PC-9 (cell line): ENCODE results near the gene NEBL. TPM values are rescaled to one million over a fixed set of nuclear protein-coding genes. Genes with fewer than 3 reads are reported as not detected.

Source experiments
- BruUV-seq: library from RNA; stranded (reverse); fragments of 400-500 nt; replicated peaks from 2 replicates; lab custom pipeline; 2021; lab: Mats Ljungman, UMichigan
- CTCF ChIA-PET: fragments of 300-600 bp; sonication (Branson Sonifier 250); formaldehyde crosslinking; loops from one replicate; lab custom pipeline; 2022; ENCODE audit warnings: antibody characterized with exemption; lab: Charles Lee
- POLR2A ChIA-PET: fragments of 300-600 bp; sonication (Branson Sonifier 250); formaldehyde crosslinking; loops from one replicate; lab custom pipeline; 2022; ENCODE audit warnings: antibody characterized with exemption; ENCODE audit not compliant: unreplicated experiment; lab: Charles Lee
- DNase-seq, 2 experiments: peaks; one replicate each; pipeline versions ENCODE4 v3.0.0 to v3.0.0-alpha.2; 2015 to 2022; ENCODE audit warnings: mixed read lengths in 1 of 2
- H2AFZ ChIP-seq: fragments of 200-600 bp; sonication (generic); 2 replicates; pipeline ENCODE4 v1.8.1; 2017; ENCODE audit warnings: antibody characterized with exemption
- H3F3A ChIP-seq: fragments of 200-600 bp; sonication (generic); 2 replicates; pipeline ENCODE4 v1.8.1; 2017; ENCODE audit warnings: antibody characterized with exemption, mild to moderate bottlenecking, low read depth; ENCODE audit not compliant: insufficient read depth
- H3K27ac ChIP-seq: fragments of 200-600 bp; sonication (generic); 2 replicates; pipeline ENCODE4 v1.6.1; 2016; ENCODE audit warnings: mixed run types
- H3K27me3 ChIP-seq: fragments of 200-600 bp; sonication (generic); 2 replicates; pipeline ENCODE4 v1.6.1; 2016; ENCODE audit warnings: low read depth, mixed run types; ENCODE audit not compliant: insufficient read depth
- H3K36me3 ChIP-seq: fragments of 200-600 bp; sonication (generic); 2 replicates; pipeline ENCODE4 v1.6.1; 2016; ENCODE audit warnings: low read depth, mixed run types
- H3K4me1 ChIP-seq: fragments of 200-600 bp; sonication (generic); replicated peaks from 2 replicates; pipeline ENCODE4 v1.6.1; 2016; ENCODE audit warnings: mixed run types; ENCODE audit not compliant: insufficient read depth
- H3K4me2 ChIP-seq: fragments of 200-600 bp; sonication (generic); 2 replicates; pipeline ENCODE4 v1.6.1; 2017; ENCODE audit warnings: mixed run types
- H3K4me3 ChIP-seq: fragments of 200-600 bp; sonication (generic); 2 replicates; pipeline ENCODE4 v1.6.1; 2016; ENCODE audit warnings: mixed run types
- H3K79me2 ChIP-seq: fragments of 200-600 bp; sonication (generic); 2 replicates; pipeline ENCODE4 v1.6.1; 2017; ENCODE audit warnings: low read depth, mixed run types
- H3K9me2 ChIP-seq: fragments of 200-600 bp; sonication (generic); 2 replicates; pipeline ENCODE4 v1.8.1; 2017; ENCODE audit warnings: mild to moderate bottlenecking; ENCODE audit not compliant: insufficient read depth
- H3K9me3 ChIP-seq: fragments of 200-600 bp; sonication (generic); 2 replicates; pipeline ENCODE4 v1.8.1; 2016; ENCODE audit warnings: low read depth; ENCODE audit not compliant: insufficient read depth
- H4K20me1 ChIP-seq: fragments of 200-600 bp; sonication (generic); 2 replicates; pipeline ENCODE4 v1.8.1; 2017; ENCODE audit not compliant: insufficient read depth
- EZH2 ChIP-seq: fragments of 200-600 bp; sonication (generic); IDR thresholded peaks from 2 replicates; pipeline ENCODE4 v1.8.0; 2017; ENCODE audit warnings: antibody characterized with exemption, low read depth
- intact Hi-C: fragments of 100-400 bp; cut with micrococcal nuclease; formaldehyde crosslinking; loops from one replicate; pipeline ENCODE4 v1.10.0; 2022; ENCODE audit not compliant: unreplicated experiment
- total RNA-seq: library from RNA; stranded (reverse); gene quantifications from 2 replicates; pipeline ENCODE4 v1.2.3, GENCODE V29; 2021
- TF ChIP-seq, protein P1 (sequence below): fragments of 200-600 bp; sonication (generic); conservative IDR thresholded peaks from 2 replicates; pipeline ENCODE4 v1.6.1; 2017; ENCODE audit warnings: mixed run types, antibody characterized with exemption, mild to moderate bottlenecking, moderate library complexity

Gene NEBL
- total RNA-seq, 1 experiment from 2014 or later = 22.6 TPM

DNA sequence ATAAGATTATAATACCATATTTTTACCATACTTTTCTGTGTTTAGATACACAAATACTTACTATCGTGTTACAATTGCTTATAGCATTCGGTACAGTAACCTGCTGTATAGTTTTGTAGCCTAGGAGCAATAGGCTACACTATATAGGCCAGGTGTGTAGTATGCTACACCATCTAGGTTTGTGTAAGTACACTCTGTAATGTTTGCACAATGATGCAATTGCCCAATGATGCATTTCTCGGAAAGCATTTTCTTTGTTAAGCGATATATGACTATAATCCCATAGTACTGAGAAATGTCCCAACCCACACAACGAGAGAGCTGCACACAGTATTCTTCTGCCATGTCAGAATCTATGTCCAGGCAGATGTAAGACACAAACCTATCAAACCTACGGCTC, 160.0 kb downstream of the NEBL start:
- CTCF ChIA-PET = no interaction called here
- BruUV-seq = no TSS peak

More for the DNA sequence above, 160.0 kb downstream of the NEBL start:
- no peaks in the 10 kb centered on the region for H3F3A ChIP-seq
- no peak overlapping the region for H3K4me2 ChIP-seq
- H3K4me1 ChIP-seq = no peaks in the 10 kb centered on the region
- H3K9me2 ChIP-seq = no peaks in the 10 kb centered on the region
- no peaks in the 10 kb centered on the region for H4K20me1 ChIP-seq
- no peaks in the 10 kb centered on the region for H3K36me3 ChIP-seq
- no peaks in the 10 kb centered on the region for H3K9me3 ChIP-seq
- no peak overlapping the region for H2AFZ ChIP-seq
- 0 out of 2 replicates have a peak, but pooled peaks cover 12% of the 10 kb centered on the region for H3K27me3 ChIP-seq
- intact Hi-C loops = no loop called here
- H3K79me2 ChIP-seq = no peaks in the 10 kb centered on the region
- TF ChIP-seq, protein P1, sequence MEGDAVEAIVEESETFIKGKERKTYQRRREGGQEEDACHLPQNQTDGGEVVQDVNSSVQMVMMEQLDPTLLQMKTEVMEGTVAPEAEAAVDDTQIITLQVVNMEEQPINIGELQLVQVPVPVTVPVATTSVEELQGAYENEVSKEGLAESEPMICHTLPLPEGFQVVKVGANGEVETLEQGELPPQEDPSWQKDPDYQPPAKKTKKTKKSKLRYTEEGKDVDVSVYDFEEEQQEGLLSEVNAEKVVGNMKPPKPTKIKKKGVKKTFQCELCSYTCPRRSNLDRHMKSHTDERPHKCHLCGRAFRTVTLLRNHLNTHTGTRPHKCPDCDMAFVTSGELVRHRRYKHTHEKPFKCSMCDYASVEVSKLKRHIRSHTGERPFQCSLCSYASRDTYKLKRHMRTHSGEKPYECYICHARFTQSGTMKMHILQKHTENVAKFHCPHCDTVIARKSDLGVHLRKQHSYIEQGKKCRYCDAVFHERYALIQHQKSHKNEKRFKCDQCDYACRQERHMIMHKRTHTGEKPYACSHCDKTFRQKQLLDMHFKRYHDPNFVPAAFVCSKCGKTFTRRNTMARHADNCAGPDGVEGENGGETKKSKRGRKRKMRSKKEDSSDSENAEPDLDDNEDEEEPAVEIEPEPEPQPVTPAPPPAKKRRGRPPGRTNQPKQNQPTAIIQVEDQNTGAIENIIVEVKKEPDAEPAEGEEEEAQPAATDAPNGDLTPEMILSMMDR = no peak
- TF ChIP-seq EZH2 = no peak
- no peak overlapping the region for H3K27ac ChIP-seq
- no peak for DNase-seq
- POLR2A ChIA-PET = no interaction called here
- H3K4me3 ChIP-seq = no peak overlapping the region
